Anterior cingulate cortex (tissue), 58 donors: ENCODE data around the gene EIF2S2.
A peak's percentile ranks its signal among the peaks of the same experiment; 100 is the strongest.

Source experiments
- DNase-seq, 58 donors: peaks; one replicate each; lab custom pipeline; 2025; lab: John Stamatoyannopoulos, UW

The EIF2S2 gene

DNA sequence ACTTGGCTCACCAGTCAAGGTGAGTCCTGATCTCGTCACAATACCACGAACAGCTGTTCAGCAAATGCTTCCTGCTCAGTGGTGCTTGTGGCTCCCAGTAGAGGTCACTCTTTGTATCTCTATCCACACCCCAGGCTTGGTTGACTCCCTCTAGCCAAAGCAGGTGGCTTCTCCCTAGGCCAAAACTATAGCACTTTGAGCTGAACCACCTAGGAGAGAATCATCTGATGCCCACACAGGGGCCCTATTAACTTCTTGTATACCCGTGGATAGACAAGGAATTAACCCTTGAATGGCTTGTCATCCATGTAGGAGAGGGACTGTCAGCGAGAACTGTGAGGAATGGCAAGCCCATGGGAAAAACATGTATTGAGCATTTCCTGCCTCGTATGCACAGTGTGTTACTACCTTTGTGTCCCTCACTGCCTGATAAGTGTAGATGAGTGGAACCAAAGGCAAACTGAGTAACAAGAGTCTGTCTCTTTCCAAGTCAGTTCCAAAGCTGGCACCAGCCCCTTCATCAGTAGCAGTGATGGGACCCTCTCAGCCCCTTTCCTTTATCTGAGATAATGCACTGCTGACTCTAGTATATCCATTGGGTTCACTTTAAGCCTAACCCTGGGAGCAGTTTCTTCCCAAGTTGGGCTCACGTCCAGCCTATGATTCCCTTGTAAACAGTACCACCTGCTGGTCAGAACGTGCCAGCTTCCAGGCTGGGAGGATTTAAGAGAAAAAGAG, 42.5 kb downstream of the EIF2S2 start:
- DNase-seq: peak in 56 of 58 donors; percentile 3 to 87 (median 52)

DNA sequence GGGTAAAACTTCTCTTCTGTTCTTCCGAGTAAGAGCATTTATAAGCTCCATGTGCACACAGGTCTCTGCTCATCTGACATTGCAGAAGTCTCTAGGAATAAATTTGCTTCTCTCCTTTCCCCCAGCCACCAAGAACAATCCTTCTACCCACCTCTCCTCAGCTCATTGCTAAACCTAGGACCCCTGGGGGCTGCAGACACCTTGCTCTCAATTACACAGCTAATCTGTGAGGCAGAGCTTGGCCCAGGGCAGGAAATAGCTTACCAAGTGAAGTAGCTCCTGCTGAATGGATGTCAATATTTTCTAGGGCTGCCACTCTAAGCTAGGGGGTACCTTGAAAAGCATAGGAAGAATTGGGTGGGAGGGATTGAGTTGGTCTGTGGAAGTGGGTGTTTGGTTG, 44.0 kb downstream of the EIF2S2 start:
- no peak for DNase-seq

DNA sequence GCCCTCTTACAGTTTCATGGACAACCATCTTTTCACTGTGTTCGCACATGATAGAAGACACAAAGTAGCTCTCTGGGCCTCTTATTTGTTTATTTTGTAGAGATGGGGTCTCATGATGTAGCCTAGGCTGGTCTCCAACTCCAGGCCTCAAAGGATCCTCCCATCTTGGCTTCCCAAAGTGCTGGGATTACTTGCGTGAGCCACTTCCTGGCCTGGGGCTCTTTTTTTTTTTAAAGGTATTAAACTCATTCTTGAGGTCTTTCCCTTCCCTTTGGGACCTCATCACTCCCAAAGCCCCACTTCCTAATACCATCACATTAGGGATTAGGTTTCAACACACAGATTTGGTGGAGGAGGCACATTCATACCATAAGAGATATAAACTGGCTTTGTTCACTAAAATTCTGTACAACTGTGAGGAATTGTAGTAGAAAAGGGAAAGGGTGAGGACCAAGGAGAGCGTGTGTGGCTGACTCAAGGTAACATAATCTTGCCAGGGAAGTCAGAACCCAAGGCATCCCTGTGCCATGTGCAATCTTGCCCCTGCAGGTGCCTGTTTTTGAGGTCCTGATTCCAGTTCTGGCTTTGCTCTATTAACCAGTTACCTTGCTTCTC, 45.5 kb downstream of the EIF2S2 start:
- DNase-seq: no peak

DNA sequence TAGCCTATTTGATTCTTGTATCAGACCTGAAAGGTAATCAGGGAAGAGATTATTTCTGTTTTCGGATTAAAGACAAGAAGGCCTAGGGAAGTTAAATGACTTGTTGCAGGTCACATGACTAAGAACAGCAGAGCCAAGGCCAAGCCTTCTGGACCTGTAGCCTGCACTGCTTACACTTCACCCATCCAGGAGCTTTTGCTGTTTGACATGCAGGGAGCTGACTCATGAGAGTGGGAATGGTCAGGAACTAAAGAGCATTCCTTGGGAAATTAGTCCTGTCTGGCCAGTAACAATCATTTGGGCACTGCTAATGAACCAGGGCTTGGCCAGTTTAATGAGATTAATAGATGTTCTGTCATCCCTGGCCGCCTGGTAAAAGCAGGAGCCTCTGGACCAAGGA, 46.8 kb downstream of the EIF2S2 start:
- DNase-seq: peak in 1 of 58 donors; percentile 17

DNA sequence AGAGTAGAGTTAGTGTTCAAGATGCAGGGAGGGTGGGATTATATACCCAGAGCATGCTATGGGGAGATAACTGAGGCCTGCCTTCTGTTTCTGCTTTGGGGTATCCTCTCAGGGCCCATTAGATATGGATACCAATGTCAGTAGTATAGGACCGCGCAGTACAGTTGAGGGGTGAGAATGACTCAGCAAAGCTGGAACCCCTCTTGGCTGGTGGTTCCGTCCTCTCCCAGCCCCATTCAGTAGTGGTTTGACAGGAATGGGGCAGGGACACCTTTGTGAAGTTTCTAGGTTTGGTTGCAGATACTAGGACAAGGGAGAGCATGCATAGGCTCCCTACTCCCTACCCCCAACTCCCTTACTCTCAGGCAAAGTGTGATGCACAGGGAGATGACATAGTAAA, 47.8 kb downstream of the EIF2S2 start:
- no peak for DNase-seq

DNA sequence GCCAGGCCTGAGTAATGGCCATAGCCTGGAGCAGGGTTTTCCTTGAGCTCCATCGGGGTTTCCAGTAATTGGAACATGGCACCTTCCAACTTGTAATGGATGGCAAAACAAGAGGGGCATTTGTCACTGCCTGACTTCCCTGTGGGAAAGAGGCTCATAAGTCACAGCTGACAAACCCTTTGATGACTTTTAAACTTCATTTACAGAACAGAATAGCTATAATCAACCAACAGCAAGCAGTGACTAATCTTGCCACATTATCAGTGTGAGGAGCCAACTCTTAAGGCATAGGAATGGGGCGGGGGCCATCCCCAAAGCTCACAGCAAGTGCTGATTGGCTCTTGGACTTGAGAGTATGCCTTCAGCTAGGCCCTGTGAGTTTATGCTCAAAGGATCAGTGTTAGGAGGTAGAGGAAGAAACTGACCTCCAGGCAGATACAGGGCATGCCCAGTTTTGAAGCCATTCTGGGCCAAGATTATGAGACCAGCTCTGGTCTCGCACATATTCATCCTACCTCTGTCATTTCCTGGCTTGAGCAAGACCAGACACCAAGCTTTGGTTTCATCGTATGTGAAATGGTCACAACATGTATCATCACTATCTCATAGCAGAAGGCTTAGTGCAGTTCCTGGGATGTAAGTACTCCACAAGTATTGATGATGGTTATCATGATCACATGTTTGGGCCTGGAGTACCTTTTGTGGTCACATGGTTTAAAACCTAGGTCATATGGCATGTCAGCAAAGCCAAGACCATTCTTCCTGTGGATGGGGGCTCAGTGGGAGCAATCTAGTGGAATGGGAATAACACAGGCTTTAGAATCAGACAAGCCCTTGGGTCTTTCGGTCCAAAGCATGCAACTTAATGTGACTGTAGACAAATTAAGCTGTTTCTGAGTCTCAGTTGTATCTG, 49.2 kb downstream of the EIF2S2 start:
- no peak for DNase-seq

DNA sequence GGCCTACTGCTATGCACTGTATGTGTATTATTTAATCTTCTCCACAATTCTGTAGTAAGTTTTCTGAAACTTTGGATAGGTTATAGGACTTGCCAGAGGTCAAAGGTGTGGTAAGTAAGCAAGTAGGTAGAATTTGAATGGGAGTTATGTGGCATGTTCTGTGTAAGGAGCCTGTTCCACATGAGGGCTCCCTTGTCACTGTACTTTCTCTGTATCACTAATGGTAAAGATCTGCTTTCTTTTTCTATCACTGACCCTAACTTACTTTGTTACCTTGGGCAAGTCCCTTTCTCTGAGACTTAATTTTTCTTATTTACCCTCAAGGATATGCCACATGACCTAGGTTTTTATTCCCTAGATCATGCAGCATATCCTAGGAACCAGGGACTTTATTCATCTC, 50.3 kb downstream of the EIF2S2 start:
- no peak for DNase-seq

DNA sequence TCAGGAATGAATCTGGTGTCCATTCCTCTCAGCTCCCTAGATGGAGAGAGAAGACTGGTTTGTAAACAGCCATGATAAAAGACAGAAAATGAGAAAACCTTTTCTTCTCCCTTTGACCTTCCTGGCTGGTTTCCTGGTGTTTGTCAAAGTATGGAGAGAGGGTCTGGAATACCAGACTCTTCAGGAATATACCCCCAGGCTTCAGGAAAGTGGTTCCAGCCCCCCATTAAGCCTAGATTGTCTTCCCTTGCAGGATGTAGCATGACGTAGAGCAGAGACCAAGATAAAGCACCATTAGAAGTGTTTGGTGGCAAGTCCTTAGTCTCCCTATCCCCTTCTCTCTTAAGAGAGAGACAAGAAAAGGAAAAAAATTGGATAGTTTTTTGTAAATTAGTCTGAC, 51.1 kb downstream of the EIF2S2 start:
- no peak for DNase-seq

DNA sequence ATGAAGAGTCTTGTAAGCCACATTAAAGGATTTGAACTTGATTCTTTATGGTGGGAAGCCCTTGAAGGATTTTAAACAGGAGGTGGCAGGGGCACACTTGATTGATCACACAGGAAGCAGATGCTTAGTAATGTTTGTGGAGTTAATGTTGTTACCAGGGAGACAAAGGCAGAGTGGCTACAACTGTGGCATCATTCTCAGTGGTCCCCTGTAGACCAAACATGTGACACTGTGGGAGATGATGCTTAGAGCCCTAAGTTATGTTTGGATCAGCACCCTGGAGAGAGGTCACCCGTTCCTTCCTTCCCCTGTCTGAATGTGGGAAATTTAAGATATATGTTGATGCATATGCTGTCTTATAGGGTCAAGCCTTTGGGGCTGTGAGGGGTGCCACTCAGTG, 53.2 kb downstream of the EIF2S2 start:
- DNase-seq: no peak

DNA sequence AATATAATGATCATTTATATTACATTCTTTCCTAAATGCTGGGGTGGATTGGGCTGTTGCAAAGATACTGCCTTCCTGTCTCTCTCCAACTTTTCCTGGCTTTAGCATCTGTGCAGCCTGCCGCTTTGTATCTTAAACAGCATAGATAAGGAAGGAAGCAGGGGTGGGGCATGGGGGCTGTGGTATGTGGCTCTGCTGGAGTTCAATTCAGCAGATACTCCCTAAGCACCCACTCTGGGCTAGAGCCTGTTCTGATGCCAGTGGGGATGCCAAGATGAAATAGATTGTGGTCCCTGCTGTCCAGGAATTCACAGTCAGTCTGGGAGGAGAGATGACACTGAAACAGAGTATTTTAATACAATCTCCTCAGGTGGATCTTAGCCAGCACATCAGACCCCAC, 56.8 kb downstream of the EIF2S2 start:
- DNase-seq: no peak

DNA sequence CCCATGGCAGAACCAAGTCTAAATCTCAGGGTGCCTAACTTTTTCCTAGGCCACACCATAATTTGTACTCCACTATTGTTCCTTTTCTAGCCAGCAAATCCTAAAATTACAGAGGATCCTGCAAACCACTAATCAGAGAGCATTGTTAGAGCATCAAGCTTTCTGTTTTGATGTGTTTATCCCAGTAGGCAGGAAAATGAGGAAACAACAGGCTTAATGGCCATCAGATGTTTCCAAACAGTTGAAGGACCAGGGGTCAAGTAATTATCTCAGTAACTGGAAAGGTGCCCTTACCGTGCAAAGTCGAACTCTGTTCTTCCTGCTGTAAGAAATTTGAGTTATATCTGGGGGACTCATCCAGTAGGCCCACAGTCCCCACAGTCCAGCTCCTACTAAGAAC, 59.6 kb downstream of the EIF2S2 start:
- no peak for DNase-seq

DNA sequence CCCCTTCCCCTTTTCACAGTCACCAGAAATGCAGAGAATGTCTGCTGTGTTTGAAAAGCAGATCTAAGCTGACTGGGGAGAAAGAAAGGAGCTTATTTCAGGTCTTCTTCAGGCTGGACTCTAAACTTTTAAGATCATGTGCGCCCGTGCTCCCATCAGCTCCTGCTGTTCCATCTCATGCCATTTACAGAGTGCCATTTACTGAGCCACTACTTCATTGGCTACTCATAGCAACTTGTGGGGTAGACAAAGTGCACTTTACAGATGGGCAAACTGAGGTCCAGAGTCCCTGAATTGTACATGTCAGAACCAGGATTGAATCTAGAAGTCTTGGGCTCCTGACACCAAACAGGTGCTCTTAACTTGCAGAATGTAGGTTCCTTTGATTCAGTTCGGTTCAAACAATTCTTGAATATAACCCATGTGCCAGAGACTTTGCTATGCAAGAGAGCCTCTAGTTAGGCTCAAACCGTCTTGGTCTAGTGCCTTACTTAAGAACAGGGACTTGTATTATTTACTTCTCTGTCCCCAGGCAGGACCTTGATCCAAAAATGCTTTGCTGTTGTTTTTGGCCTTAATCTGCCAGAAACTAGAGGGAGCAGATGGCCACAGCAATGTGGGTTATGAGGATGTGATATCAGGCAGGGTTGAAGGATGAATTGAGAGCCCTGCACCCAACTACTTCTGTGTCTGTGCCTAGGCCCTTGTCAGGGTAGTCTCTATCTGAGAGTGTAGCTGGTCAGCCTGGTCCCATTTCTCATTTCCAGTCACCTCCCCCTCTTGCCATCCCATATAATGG, 61.9 kb downstream of the EIF2S2 start:
- no peak for DNase-seq

DNA sequence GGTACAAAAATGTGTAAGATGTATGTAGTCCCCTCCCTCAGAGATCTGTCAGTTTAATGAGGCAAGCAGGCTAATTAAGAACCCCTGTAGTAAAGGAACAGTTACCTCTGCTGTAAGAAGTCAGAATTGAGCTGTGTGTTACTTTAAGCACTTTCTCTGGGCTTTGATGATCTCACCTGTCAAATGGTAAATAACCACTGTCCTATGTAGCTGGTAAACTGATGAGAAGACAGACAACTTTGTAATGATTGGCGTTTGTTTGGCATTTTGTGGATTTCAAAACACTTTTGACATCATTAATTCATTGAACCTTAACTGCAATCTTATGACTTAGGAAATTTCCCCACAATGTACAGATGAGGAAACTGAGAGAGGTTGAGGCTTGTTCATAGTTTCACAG, 62.7 kb downstream of the EIF2S2 start:
- DNase-seq: no peak

DNA sequence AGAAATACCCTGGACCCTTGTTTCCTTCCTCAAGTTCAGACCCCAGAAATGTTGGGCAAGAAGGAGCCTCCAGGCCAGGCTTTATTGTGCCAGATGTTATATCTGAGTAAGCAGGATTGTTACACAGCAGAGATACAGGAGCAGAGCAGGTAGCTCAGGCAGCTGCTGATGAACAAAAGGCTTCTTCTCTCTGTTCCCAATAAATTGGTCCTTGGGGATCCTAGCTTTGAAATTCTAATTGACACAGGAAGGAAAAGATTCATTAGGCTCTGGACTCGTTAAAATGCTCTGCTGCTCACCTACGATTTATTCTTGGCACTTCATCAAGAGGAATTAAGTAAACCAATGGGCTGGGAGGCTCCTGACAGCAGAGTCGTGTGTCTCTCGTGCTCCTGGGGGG, 64.1 kb downstream of the EIF2S2 start:
- no peak for DNase-seq

DNA sequence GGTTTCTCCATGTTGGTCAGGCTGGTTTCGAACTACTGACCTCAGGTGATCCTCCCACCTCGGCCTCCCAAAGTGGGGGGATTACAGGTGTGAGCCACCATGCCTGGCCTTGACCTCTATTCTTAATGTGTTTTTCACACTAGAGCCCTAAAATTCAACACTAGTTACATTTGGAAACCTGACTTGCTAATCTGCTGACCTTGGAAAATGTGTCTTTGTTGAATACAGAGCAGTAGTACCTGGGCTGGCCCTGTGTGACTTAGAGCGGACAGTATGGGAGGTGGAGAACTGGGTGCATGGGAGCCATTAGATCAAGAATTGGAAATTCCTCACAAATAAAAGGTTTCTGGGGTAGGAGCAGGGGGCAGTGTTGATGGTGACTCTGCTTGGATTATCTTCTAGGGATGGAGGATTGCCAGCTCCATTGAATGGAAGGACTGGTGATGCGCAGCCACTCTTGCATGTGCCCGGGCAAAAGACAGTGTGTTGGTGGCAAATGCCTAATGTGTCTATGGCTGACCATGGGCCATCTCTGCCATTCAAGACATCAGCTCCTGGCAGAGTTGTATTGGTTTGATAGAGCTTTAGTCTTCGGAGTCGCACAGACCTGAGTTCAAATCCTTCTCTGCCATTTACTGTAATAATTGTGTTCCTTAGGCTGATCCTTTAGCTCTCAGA, 64.9 kb downstream of the EIF2S2 start:
- DNase-seq: no peak

DNA sequence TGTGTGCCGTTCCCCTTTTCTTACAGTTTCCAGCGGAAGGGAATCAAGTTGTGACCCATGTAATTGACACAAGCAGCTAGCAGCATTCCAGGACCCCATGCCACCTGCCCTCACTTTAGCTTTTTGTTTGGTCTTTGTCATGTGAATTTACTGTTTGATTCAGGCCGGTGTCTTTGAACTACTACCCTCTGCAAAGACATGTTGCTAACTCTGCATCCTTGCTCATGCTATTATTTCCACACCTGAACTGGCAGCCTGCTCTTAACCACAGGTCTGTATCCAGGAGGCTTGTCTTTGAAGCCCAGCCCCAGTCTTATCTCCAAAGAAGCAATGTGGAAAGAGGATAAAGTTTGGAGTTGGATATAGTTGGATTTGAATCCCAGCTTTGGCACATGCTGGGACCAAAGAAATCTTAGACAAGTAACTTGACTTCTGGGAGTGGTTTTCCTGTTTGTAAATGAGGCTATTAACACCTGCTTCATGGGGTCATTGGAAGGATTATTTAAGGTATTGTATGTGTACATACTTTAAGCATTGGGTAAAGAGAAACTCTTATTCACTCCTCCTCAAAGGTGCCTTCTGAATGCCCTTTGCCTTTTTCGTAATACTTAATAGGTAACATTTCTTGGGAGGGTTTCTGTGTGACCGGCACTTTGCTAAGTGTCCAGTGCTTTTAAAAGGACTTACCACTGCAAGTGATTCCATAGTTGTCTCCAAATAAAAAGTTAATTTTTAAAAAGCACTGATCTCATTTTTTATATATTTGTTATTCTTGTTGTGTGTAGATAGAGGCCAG, 65.9 kb downstream of the EIF2S2 start:
- no peak for DNase-seq

DNA sequence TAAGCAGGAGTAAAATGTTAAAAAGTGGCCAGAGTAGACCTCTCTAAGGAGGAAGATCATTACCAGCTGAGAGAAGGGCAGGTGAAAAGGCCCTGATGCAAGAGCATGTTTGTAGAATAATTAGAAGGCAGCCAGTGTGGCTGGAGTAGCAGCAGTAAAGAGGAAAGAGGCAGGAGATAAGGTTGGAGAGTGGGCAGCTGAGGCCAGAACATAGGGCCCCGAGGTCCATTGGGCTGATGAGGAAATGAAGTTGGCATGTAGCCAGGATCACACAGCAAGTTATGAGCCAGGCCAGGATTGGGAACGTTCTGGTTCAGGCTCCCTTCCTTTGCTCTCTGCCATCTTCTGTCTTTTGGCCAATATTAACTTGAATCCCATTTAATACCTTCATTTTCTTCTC, 66.7 kb downstream of the EIF2S2 start:
- peak in 1 of 58 donors; percentile 15 for DNase-seq

DNA sequence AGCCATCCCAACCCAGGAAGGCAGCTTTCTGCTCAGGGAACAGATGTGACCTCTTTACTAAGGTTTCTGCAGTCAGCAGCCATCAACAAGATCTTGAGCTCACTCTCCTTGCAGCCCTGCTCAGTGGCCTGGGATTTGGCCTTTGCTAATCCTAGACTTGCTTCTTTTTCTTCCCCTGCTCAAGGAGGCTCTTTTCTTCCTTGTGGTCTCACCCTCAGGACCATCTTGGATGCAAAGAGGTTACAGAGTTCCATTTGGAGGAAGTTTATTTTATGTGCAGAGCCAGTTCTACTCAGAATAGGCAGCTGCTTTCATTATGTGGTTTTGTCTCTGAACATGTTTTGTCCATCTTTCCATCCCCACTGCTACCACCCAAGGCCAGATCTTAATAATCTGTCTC, 69.0 kb downstream of the EIF2S2 start:
- no peak for DNase-seq

DNA sequence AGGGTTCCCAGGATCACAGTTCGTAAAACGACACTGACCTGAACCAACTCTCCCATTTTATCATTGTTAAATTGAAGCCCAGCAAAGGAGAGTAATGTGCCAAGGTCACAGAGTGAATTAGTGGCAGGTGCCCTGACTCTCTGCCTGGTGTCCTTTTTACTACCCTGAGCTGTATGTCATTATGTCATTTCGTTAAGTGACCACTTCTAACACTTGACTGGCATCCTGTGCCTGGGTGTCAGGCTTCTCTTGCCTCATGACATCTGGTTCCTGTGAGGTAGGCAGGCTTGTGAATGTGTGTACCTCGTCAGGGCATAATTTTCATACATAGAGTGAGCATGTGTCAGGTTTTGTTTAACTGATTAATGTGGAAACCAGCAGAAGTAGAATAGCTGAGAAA, 69.8 kb downstream of the EIF2S2 start:
- DNase-seq: no peak
